Neuronal stem cell (in vitro differentiated cells): ENCODE data around the gene CTXN1.

ENCODE experiments used
- DNase-seq: peaks from one replicate; pipeline ENCODE4 v3.0.0-alpha.2; 2013; ENCODE audit warnings: low spot score
- H2AFZ ChIP-seq: one replicate; pipeline ENCODE4 v1.6.1; 2013; ENCODE audit warnings: mild to moderate bottlenecking, low read length, inconsistent platforms
- H2AK5ac ChIP-seq: 2 replicates; pipeline ENCODE4 v1.6.1; 2013; ENCODE audit warnings: low read depth, mild to moderate bottlenecking, inconsistent platforms, low read length, moderate library complexity, mixed read lengths
- H2BK120ac ChIP-seq: 2 replicates; pipeline ENCODE4 v1.6.1; 2013; ENCODE audit warnings: low read depth, mild to moderate bottlenecking, inconsistent platforms, low read length, moderate library complexity, mixed read lengths
- H2BK12ac ChIP-seq: one replicate; pipeline ENCODE4 v1.6.1; 2013; ENCODE audit warnings: low read length, inconsistent platforms
- H2BK15ac ChIP-seq: 2 replicates; pipeline ENCODE4 v1.6.1; 2013; ENCODE audit warnings: mild to moderate bottlenecking, low read length, inconsistent platforms, mixed read lengths
- H2BK5ac ChIP-seq: one replicate; pipeline ENCODE4 v1.6.1; 2013; ENCODE audit warnings: inconsistent platforms, mild to moderate bottlenecking, low read length, moderate library complexity
- H3K14ac ChIP-seq: one replicate; pipeline ENCODE4 v1.6.1; 2013; ENCODE audit warnings: low read length, inconsistent platforms
- H3K18ac ChIP-seq: 2 replicates; pipeline ENCODE4 v1.6.1; 2013; ENCODE audit warnings: low read length, inconsistent platforms
- H3K23ac ChIP-seq: 2 replicates; pipeline ENCODE4 v1.6.1; 2013; ENCODE audit warnings: low read depth, mild to moderate bottlenecking, mixed read lengths, low read length, inconsistent platforms; ENCODE audit not compliant: poor library complexity
- H3K27ac ChIP-seq: replicated peaks from 3 replicates; pipeline ENCODE4 v1.5.1; 2013; ENCODE audit warnings: low read length, inconsistent platforms
- H3K27me3 ChIP-seq, 3 experiments: 2 replicates each; pipeline ENCODE4 v1.6.1; 2013; ENCODE audit warnings: low read length in 3 of 3, mild to moderate bottlenecking in 2 of 3, inconsistent platforms in 1 of 3, low read depth in 1 of 3, mixed read lengths in 1 of 3, moderate library complexity in 1 of 3; ENCODE audit not compliant: control insufficient read depth in 3 of 3, insufficient read depth in 3 of 3
- H3K36me3 ChIP-seq, 2 donors: replicated peaks in 1 of 2; 2 replicates each; pipeline ENCODE4 v1.6.1; 2013; ENCODE audit warnings: low read length in 2 of 2; ENCODE audit not compliant: control insufficient read depth in 2 of 2, insufficient read depth in 2 of 2
- H3K4ac ChIP-seq: 2 replicates; pipeline ENCODE4 v1.6.1; 2013; ENCODE audit warnings: inconsistent platforms, mild to moderate bottlenecking, low read length, moderate library complexity
- H3K4me1 ChIP-seq, 2 donors: 1 replicate in 1 of 2; 2 replicates in 1 of 2; pipeline ENCODE4 v1.6.1; 2013; ENCODE audit warnings: low read length in 2 of 2, low read depth in 1 of 2; ENCODE audit not compliant: control insufficient read depth in 2 of 2, insufficient read depth in 1 of 2
- H3K4me2 ChIP-seq: one replicate; pipeline ENCODE4 v1.6.1; 2013; ENCODE audit warnings: mild to moderate bottlenecking, low read length, inconsistent platforms; ENCODE audit not compliant: insufficient read depth, poor library complexity, severe bottlenecking
- H3K4me3 ChIP-seq, 2 donors: 2 replicates each; pipeline ENCODE4 v1.5.1; 2013; ENCODE audit warnings: low read length in 2 of 2, mild to moderate bottlenecking in 2 of 2, inconsistent platforms in 1 of 2, moderate library complexity in 1 of 2
- H3K79me1 ChIP-seq: one replicate; pipeline ENCODE4 v1.6.1; 2013; ENCODE audit warnings: low read depth, mild to moderate bottlenecking, inconsistent platforms, low read length, moderate library complexity
- H3K9ac ChIP-seq: one replicate; pipeline ENCODE4 v1.6.1; 2013; ENCODE audit warnings: mild to moderate bottlenecking, low read depth, low read length, inconsistent platforms; ENCODE audit not compliant: poor library complexity
- H3K9me3 ChIP-seq, 2 donors: replicated peaks in 1 of 2; 2 replicates each; pipeline versions ENCODE3 to v1.6.1; 2013; ENCODE audit warnings: low read length in 2 of 2, mild to moderate bottlenecking in 2 of 2, inconsistent platforms in 1 of 2, low read depth in 1 of 2, mixed read lengths in 1 of 2, moderate library complexity in 1 of 2; ENCODE audit not compliant: control insufficient read depth in 2 of 2, insufficient read depth in 1 of 2
- H4K8ac ChIP-seq: one replicate; pipeline ENCODE4 v1.6.1; 2013; ENCODE audit warnings: low read depth, mild to moderate bottlenecking, inconsistent platforms, low read length, moderate library complexity
- H4K91ac ChIP-seq: one replicate; pipeline ENCODE4 v1.6.1; 2013; ENCODE audit warnings: low read length, low read depth, mild to moderate bottlenecking, inconsistent platforms; ENCODE audit not compliant: poor library complexity
- WGBS, 2 donors: extraction: QIAGEN DNeasy Blood & Tissue Kit; methylation state at CpG; one replicate each; pipeline ENCODE4 v1.1.7; 2013; ENCODE audit warnings: missing lambda C conversion rate in 2 of 2, mixed read lengths in 1 of 2; ENCODE audit not compliant: insufficient read length in 2 of 2, insufficient replicate concordance in 1 of 2; ENCODE audit errors: extremely low coverage in 2 of 2; 5-methylcytosine and 5-hydroxymethylcytosine counted together

The CTXN1 gene

DNA sequence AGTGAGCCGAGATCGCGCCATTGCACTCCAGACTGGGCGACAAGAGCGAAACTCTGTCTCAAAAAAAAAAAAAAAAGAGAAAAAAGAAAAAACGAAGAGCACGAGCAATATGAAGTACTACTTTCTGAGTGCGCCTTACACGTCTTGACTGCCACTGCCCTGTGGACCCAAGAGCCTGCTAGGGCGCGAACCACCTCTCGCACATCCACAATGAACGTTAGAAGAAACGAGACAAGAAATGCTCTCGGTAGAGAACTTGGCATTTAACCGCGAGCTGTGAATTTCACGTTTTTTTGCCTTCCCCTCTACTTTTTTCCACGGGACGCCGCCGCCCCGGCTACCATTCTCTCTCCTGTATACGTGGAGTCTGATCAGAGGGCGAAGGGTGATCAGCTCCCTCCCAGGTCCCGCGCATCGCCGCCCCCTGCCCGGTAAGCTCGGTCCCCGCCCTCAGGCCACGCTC lies 17.1 kb upstream of the CTXN1 start:
- WGBS, 2 donors, result no CpG with 5 or more reads among the region's 33 CpGs
- Histone ChIP-seq H3K9me3 (no peaks in the 10 kb centered on the region), H4K8ac (peak overlapping the region; percentile 52), H3K9ac (peak overlapping the region; percentile 87), H2BK5ac (peak overlapping the region; percentile 60), H3K18ac (peak overlapping the region; percentile 95), H3K23ac (peak overlapping the region; percentile 73), H2BK120ac (no peak overlapping the region), H2BK15ac (peak overlapping the region; percentile 83), H3K4me3 (peak overlapping the region; percentile 92 to 93), H3K14ac (no peak overlapping the region), H3K4me2 (peak overlapping the region; percentile 93), H3K4me1 (peaks cover 0 to 3% of the 10 kb centered on the region in 2 donors), H3K27ac (peak overlapping the region; percentile 80), H2AFZ (peak overlapping the region; percentile 93), H4K91ac (no peak overlapping the region), H2AK5ac (peak overlapping the region; percentile 97), H3K27me3 (no peaks in the 10 kb centered on the region), H3K79me1 (peaks cover 7% of the 10 kb centered on the region), H2BK12ac (no peak overlapping the region), H3K36me3 (peaks cover 18 to 42% of the 10 kb centered on the region in 2 donors), H3K4ac (peak overlapping the region; percentile 84)
- DNase-seq, result no peak

DNA sequence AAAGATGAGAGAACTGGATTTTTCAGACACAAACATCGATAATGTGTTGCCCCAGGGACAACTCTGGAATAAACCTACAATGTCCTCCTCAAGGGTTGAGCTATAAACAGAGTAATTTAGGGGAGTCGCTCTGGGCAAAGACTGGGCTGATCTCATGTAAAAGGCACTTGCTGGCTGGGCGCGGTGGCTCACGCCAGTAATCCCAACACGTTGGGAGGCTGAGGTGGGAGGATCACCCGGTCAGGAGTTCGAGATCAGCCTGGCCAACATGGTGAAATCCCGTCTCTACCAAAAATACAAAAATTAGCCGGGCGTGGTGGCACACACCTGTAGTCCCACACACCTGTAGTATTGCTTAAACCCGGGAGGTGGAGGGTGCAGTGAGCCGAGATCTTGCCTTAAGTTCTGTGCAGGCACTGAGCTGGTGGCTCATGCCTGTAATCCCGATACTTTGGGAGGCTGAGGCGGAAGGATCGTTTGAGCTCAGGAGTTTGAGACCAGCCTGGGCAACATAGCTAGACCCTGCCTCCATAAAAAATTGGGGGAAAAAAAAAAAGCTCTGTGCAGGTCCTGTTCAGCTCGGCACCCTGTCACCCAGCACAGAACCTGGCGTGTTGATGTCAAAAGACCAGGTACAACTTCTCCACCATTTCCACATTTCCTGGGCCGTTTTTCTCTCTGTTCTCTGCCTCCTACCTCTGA lies 16.1 kb upstream of the CTXN1 start:
- Histone ChIP-seq H3K18ac (no peak overlapping the region), H4K8ac (no peak overlapping the region), H2BK12ac (no peak overlapping the region), H3K36me3 (peaks cover 22 to 50% of the 10 kb centered on the region in 2 donors), H3K9me3 (no peaks in the 10 kb centered on the region), H2AK5ac (no peak overlapping the region), H3K23ac (no peak overlapping the region), H2BK120ac (no peak overlapping the region), H3K27ac (no peak overlapping the region), H3K4me1 (peaks cover 0 to 3% of the 10 kb centered on the region in 2 donors), H2BK5ac (no peak overlapping the region), H3K4ac (no peak overlapping the region), H4K91ac (no peak overlapping the region), H3K14ac (no peak overlapping the region), H2BK15ac (no peak overlapping the region), H3K4me2 (no peak overlapping the region), H2AFZ (no peak overlapping the region), H3K4me3 (peak overlapping the region in 1 of 2 donors; percentile 92), H3K9ac (no peak overlapping the region), H3K79me1 (peaks cover 9% of the 10 kb centered on the region), H3K27me3 (no peaks in the 10 kb centered on the region)
- no CpG with 5 or more reads among the region's 19 CpGs for WGBS, 2 donors
- DNase-seq, result no peak

DNA sequence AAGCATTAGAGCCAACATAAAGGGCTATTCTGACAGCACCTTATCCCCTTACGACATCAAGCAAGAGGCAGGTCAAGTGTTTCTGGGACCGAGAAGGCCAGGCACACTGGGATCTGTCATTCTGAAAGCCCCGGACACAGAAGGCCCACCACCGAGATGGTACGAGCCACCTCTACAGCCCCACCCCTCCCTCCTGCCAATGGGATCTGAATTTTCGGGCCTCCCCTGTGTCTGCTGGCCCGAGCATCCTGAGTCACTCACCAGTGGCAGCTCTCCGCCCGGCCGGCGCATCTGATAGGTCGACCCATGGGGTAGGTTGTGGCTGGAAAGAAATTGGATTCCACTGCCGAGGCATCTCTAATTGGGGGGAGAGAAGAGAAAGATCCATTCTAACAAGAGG lies 14.9 kb upstream of the CTXN1 start:
- Histone ChIP-seq H3K36me3 (peaks cover 26 to 60% of the 10 kb centered on the region in 2 donors), H3K4ac (no peak overlapping the region)

GRCh38 chr19:7934766-7935165 lies 8.8 kb upstream of the CTXN1 start:
- Histone ChIP-seq H3K4me2 (no peak overlapping the region), H3K27me3 (no peaks in the 10 kb centered on the region), H3K14ac (no peak overlapping the region), H3K79me1 (peaks cover 6% of the 10 kb centered on the region), H2AK5ac (no peak overlapping the region), H3K36me3 (peaks cover 50 to 90% of the 10 kb centered on the region in 2 donors), H3K9me3 (no peaks in the 10 kb centered on the region), H4K8ac (no peak overlapping the region), H3K4me3 (no peak overlapping the region), H2BK5ac (no peak overlapping the region), H3K27ac (no peak overlapping the region), H3K9ac (peak overlapping the region; percentile 44), H2BK12ac (no peak overlapping the region), H2BK120ac (no peak overlapping the region), H3K18ac (no peak overlapping the region), H2AFZ (no peak overlapping the region), H3K23ac (no peak overlapping the region), H3K4me1 (no peaks in the 10 kb centered on the region), H3K4ac (no peak overlapping the region), H4K91ac (no peak overlapping the region), H2BK15ac (no peak overlapping the region)
- no peak for DNase-seq
- no CpG with 5 or more reads among the region's 21 CpGs for WGBS, 2 donors

More for the DNA sequence above, 14.9 kb upstream of the CTXN1 start:
- no peak overlapping the region for H3K4me2 ChIP-seq
- H3K9me3 ChIP-seq, result no peaks in the 10 kb centered on the region
- no peak for DNase-seq
- H3K18ac ChIP-seq, result no peak overlapping the region
- no peak overlapping the region for H2BK12ac ChIP-seq
- H3K9ac ChIP-seq, result no peak overlapping the region
- no peak overlapping the region for H3K23ac ChIP-seq
- no peak overlapping the region for H2AK5ac ChIP-seq
- H3K79me1 ChIP-seq, result peaks cover 11% of the 10 kb centered on the region
- no peak overlapping the region for H2BK120ac ChIP-seq
- H4K91ac ChIP-seq, result no peak overlapping the region
- H3K27me3 ChIP-seq, result no peaks in the 10 kb centered on the region
- H3K4me1 ChIP-seq, result peaks cover 0 to 3% of the 10 kb centered on the region in 2 donors
- H2AFZ ChIP-seq, result no peak overlapping the region
- no peak overlapping the region for H2BK5ac ChIP-seq
- H2BK15ac ChIP-seq, result no peak overlapping the region
- no CpG with 5 or more reads among the region's 13 CpGs for WGBS, 2 donors
- no peak overlapping the region for H3K14ac ChIP-seq
- H3K27ac ChIP-seq, result no peak overlapping the region
- no peak overlapping the region for H3K4me3 ChIP-seq
- H4K8ac ChIP-seq, result no peak overlapping the region
